ENCODE data around the gene RFNG.
"Not testable (repeated sequence)": the region's sequence is repeated elsewhere in the genome, so short reads cannot be mapped to it uniquely, and the experiment has no call there.

The RFNG gene

GRCh38 chr17:82039695-82040299 is 11.8 kb downstream of the RFNG start:
- Mint-ChIP-seq H3K27me3 (no peaks in the 10 kb centered on the region), H3K4me3 (no peak overlapping the region), H3K9me3 (no peaks in the 10 kb centered on the region), H3K36me3 (peaks cover 4% of the 10 kb centered on the region), H3K4me1 (peaks cover 5% of the 10 kb centered on the region), H3K27ac (no peak overlapping the region)
- DNase-seq (ENCODE audit: low spot score in 2 of 2) (no peak), ATAC-seq (ENCODE audit: low read depth) (no peak)

- H3K36me3 Mint-ChIP-seq; ATAC-seq (ENCODE audit: low read depth); H3K27me3 Mint-ChIP-seq; H3K27ac Mint-ChIP-seq; H3K9me3 Mint-ChIP-seq; DNase-seq (ENCODE audit: low spot score in 2 of 2); H3K4me1 Mint-ChIP-seq: not testable (repeated sequence)
- peak overlapping the region; percentile 5 for H3K4me3 Mint-ChIP-seq
These were observed 12.7 kb downstream of the RFNG start for GRCh38 chr17:82038796-82039409.

GRCh38 chr17:82037889-82038195 is 13.8 kb downstream of the RFNG start:
- Mint-ChIP-seq H3K27ac (peak overlapping the region; percentile 80), H3K4me1 (peaks cover 5% of the 10 kb centered on the region), H3K36me3 (peaks cover 4% of the 10 kb centered on the region), H3K27me3 (no peaks in the 10 kb centered on the region), H3K9me3 (no peaks in the 10 kb centered on the region), H3K4me3 (peak overlapping the region; percentile 90)
- ATAC-seq (ENCODE audit: low read depth) (no peak), DNase-seq (ENCODE audit: low spot score in 2 of 2) (no peak)

- Mint-ChIP-seq H3K27ac (peak within 1 kb of the TSS; percentile 80), H3K4me3 (peak within 1 kb of the TSS; percentile 90), H3K27me3 (no peaks in the 10 kb centered on the region), H3K36me3 (peaks cover 4% of the 10 kb centered on the region), H3K9me3 (no peaks in the 10 kb centered on the region), H3K4me1 (peaks cover 5% of the 10 kb centered on the region)
- peak; percentile 90 for ATAC-seq (ENCODE audit: low read depth)
- peak; percentile 94 to 98 for DNase-seq (ENCODE audit: low spot score in 2 of 2)
These were observed 14.3 kb downstream of the RFNG start, which contains the start of gene DCXR for GRCh38 chr17:82037092-82037888. DCXR (minus strand) TSS chr17:82037697; CDS start chr17:82037682, 15 bp downstream.

GRCh38 chr17:82036634-82037091 is 14.9 kb downstream of the RFNG start:
- H3K27ac Mint-ChIP-seq, result no peak overlapping the region
- peak overlapping the region; percentile 90 for H3K4me3 Mint-ChIP-seq

GRCh38 chr17:82035956-82036633 is 15.5 kb downstream of the RFNG start:
- Mint-ChIP-seq H3K9me3 (no peaks in the 10 kb centered on the region), H3K4me1 (peaks cover 5% of the 10 kb centered on the region)

More at GRCh38 chr17:82036634-82037091, 14.9 kb downstream of the RFNG start:
- H3K27me3 Mint-ChIP-seq, result no peaks in the 10 kb centered on the region
- ATAC-seq (ENCODE audit: low read depth), result no peak
- H3K4me1 Mint-ChIP-seq, result peaks cover 5% of the 10 kb centered on the region
- H3K9me3 Mint-ChIP-seq, result no peaks in the 10 kb centered on the region
- DNase-seq (ENCODE audit: low spot score in 2 of 2), result no peak
- H3K36me3 Mint-ChIP-seq, result peaks cover 4% of the 10 kb centered on the region

GRCh38 chr17:82035488-82035887 is 16.1 kb downstream of the RFNG start:
- Mint-ChIP-seq H3K27me3 (no peaks in the 10 kb centered on the region), H3K4me3 (peak overlapping the region; percentile 21), H3K27ac (no peak overlapping the region), H3K36me3 (peaks cover 4% of the 10 kb centered on the region), H3K9me3 (no peaks in the 10 kb centered on the region), H3K4me1 (peaks cover 6% of the 10 kb centered on the region)
- DNase-seq (ENCODE audit: low spot score in 2 of 2) (no peak), ATAC-seq (ENCODE audit: low read depth) (no peak)

More at GRCh38 chr17:82035956-82036633, 15.5 kb downstream of the RFNG start:
- H3K4me3 Mint-ChIP-seq, result peak overlapping the region; percentile 90
- no peaks in the 10 kb centered on the region for H3K27me3 Mint-ChIP-seq
- H3K36me3 Mint-ChIP-seq, result peaks cover 4% of the 10 kb centered on the region
- no peak overlapping the region for H3K27ac Mint-ChIP-seq
- DNase-seq (ENCODE audit: low spot score in 2 of 2) (no peak), ATAC-seq (ENCODE audit: low read depth) (no peak)

GRCh38 chr17:82034371-82035011 is 17.1 kb downstream of the RFNG start:
- no peak for DNase-seq (ENCODE audit: low spot score in 2 of 2)
- H3K4me1 Mint-ChIP-seq, result peaks cover 11% of the 10 kb centered on the region
- peaks cover 4% of the 10 kb centered on the region for H3K36me3 Mint-ChIP-seq
- no peak for ATAC-seq (ENCODE audit: low read depth)
- peaks cover 2% of the 10 kb centered on the region for H3K27me3 Mint-ChIP-seq
- no peak overlapping the region for H3K27ac Mint-ChIP-seq
- H3K4me3 Mint-ChIP-seq, result no peak overlapping the region
- H3K9me3 Mint-ChIP-seq, result no peaks in the 10 kb centered on the region

GRCh38 chr17:82033359-82034085 is 18.1 kb downstream of the RFNG start:
- Mint-ChIP-seq H3K27me3 (peaks cover 2% of the 10 kb centered on the region), H3K9me3 (no peaks in the 10 kb centered on the region), H3K27ac (no peak overlapping the region), H3K4me3 (no peak overlapping the region), H3K36me3 (peaks cover 4% of the 10 kb centered on the region), H3K4me1 (peaks cover 14% of the 10 kb centered on the region)
- DNase-seq (ENCODE audit: low spot score in 2 of 2), result no peak
- ATAC-seq (ENCODE audit: low read depth), result no peak

GRCh38 chr17:82031885-82032627 is 19.6 kb downstream of the RFNG start:
- H3K27ac Mint-ChIP-seq, result no peak overlapping the region
- peaks cover 2% of the 10 kb centered on the region for H3K27me3 Mint-ChIP-seq
- H3K4me1 Mint-ChIP-seq, result peaks cover 9% of the 10 kb centered on the region
- no peaks in the 10 kb centered on the region for H3K9me3 Mint-ChIP-seq
- peaks cover 4% of the 10 kb centered on the region for H3K36me3 Mint-ChIP-seq
- DNase-seq (ENCODE audit: low spot score in 2 of 2), result no peak
- ATAC-seq (ENCODE audit: low read depth), result peak; percentile 23
- peak overlapping the region; percentile 55 for H3K4me3 Mint-ChIP-seq

- peaks cover 9% of the 10 kb centered on the region for H3K4me1 Mint-ChIP-seq
- H3K4me3 Mint-ChIP-seq, result peak within 1 kb of the TSS; percentile 88
- H3K27me3 Mint-ChIP-seq, result peaks cover 2% of the 10 kb centered on the region
- no peak within 1 kb of the TSS for H3K27ac Mint-ChIP-seq
- no peak for DNase-seq (ENCODE audit: low spot score in 2 of 2)
- ATAC-seq (ENCODE audit: low read depth), result peak; percentile 13
- peaks cover 4% of the 10 kb centered on the region for H3K36me3 Mint-ChIP-seq
- no peaks in the 10 kb centered on the region for H3K9me3 Mint-ChIP-seq
These were observed 20.2 kb downstream of the RFNG start, which contains the start of gene RAC3 for GRCh38 chr17:82031303-82031884. RAC3 (plus strand) TSS chr17:82031678; CDS start chr17:82031762, 84 bp downstream.
